HEK293 (cell line): ENCODE measurements around the gene ZNF688.

Source experiments
- CTCF ChIA-PET: fragments of 350-600 bp; formaldehyde crosslinking; extraction: SDS; loops from one replicate; lab custom pipeline; 2021; ENCODE audit warnings: antibody characterized with exemption; lab: Yijun Ruan, JAX
- POLR2A ChIA-PET: fragments of 300-600 bp; formaldehyde crosslinking; extraction: SDS; loops from one replicate; lab custom pipeline; 2020; ENCODE audit warnings: antibody characterized with exemption, inconsistent platforms; lab: Yijun Ruan, JAX
- H3K27ac ChIP-seq: fragments of 200-500 bp; sonication (Bioruptor generic); 2 replicates; pipeline ENCODE4 v1.5.1; 2014; ENCODE audit warnings: low read depth, low read length, control low read depth, inconsistent platforms; ENCODE audit errors: extremely low read depth
- H3K36me3 ChIP-seq, 2 experiments: fragments of 200-500 bp in 1 of 2; sonication (Bioruptor generic) in 1 of 2; 1 replicate in 1 of 2; 2 replicates in 1 of 2; pipeline ENCODE4 v1.5.1; 2014 to 2017; ENCODE audit warnings: inconsistent platforms in 2 of 2, low read length in 2 of 2; ENCODE audit not compliant: control insufficient read depth in 2 of 2, insufficient read depth in 1 of 2
- H3K4me1 ChIP-seq: fragments of 200-500 bp; sonication (Bioruptor generic); 2 replicates; pipeline ENCODE4 v1.5.1; 2014; ENCODE audit warnings: mild to moderate bottlenecking, low read length, inconsistent platforms; ENCODE audit not compliant: control insufficient read depth, insufficient read depth
- H3K4me3 ChIP-seq: 2 replicates; pipeline ENCODE4 v1.5.1; 2011; ENCODE audit warnings: low read depth, mild to moderate bottlenecking, control low read depth, low read length, moderate library complexity
- H3K9me3 ChIP-seq: fragments of 200-500 bp; sonication (Bioruptor generic); 2 replicates; pipeline ENCODE4 v1.5.1; 2014; ENCODE audit warnings: low read depth, low read length, inconsistent platforms; ENCODE audit not compliant: control insufficient read depth, insufficient read depth
- OSR2 ChIP-seq: fragments of 450-650 bp; formaldehyde crosslinking; IDR thresholded peaks from 2 replicates; pipeline ENCODE4 v1.5.1; 2016; ENCODE audit warnings: missing biosample characterization, missing genetic modification characterization
- SALL2 ChIP-seq: fragments of 450-650 bp; formaldehyde crosslinking; IDR thresholded peaks from 2 replicates; pipeline ENCODE4 v1.5.0; 2017; ENCODE audit warnings: missing biosample characterization, mild to moderate bottlenecking, missing genetic modification characterization, borderline replicate concordance
- SCRT1 ChIP-seq: fragments of 450-650 bp; formaldehyde crosslinking; IDR thresholded peaks from 2 replicates; pipeline ENCODE4 v1.5.1; 2016; ENCODE audit warnings: missing biosample characterization, missing genetic modification characterization, borderline replicate concordance
- SCRT2 ChIP-seq: fragments of 450-650 bp; formaldehyde crosslinking; IDR thresholded peaks from 2 replicates; pipeline ENCODE4 v1.5.1; 2016; ENCODE audit warnings: missing biosample characterization, missing genetic modification characterization
- YY1 ChIP-seq: fragments of 450-650 bp; formaldehyde crosslinking; IDR thresholded peaks from 2 replicates; pipeline ENCODE4 v1.5.1; 2018; ENCODE audit warnings: missing biosample characterization, missing genetic modification characterization
- ZIC2 ChIP-seq: fragments of 450-650 bp; formaldehyde crosslinking; IDR thresholded peaks from 2 replicates; pipeline ENCODE4 v1.5.1; 2016; ENCODE audit warnings: missing biosample characterization, missing genetic modification characterization
- ZNF223 ChIP-seq: fragments of 450-650 bp; formaldehyde crosslinking; IDR thresholded peaks from 2 replicates; pipeline ENCODE4 v1.5.1; 2016; ENCODE audit warnings: missing biosample characterization, missing genetic modification characterization
- ZNF23 ChIP-seq: fragments of 450-650 bp; formaldehyde crosslinking; IDR thresholded peaks from 2 replicates; pipeline ENCODE4 v1.5.1; 2016; ENCODE audit warnings: missing biosample characterization, missing genetic modification characterization, borderline replicate concordance
- ZNF274 ChIP-seq, 2 experiments: fragments of 200-500 bp in 1 of 2; fragments of 450-650 bp in 1 of 2; sonication (Bioruptor generic) in 1 of 2; formaldehyde crosslinking in 1 of 2; IDR thresholded peaks; 2 replicates each; pipeline versions ENCODE4 v1.5.1 to v1.6.1; 2014 to 2016; ENCODE audit warnings: borderline replicate concordance in 1 of 2, inconsistent platforms in 1 of 2, low read length in 1 of 2, missing biosample characterization in 1 of 2, missing genetic modification characterization in 1 of 2
- ZNF341 ChIP-seq: fragments of 450-650 bp; formaldehyde crosslinking; IDR thresholded peaks from 2 replicates; pipeline ENCODE4; 2016; ENCODE audit warnings: low read depth, missing biosample characterization, missing genetic modification characterization
- ZNF423 ChIP-seq: fragments of 450-650 bp; formaldehyde crosslinking; IDR thresholded peaks from 2 replicates; pipeline ENCODE4 v1.5.1; 2016; ENCODE audit warnings: missing biosample characterization, missing genetic modification characterization
- ZNF549 ChIP-seq: fragments of 450-650 bp; IDR thresholded peaks from 2 replicates; pipeline ENCODE4 v1.5.1; 2018; ENCODE audit warnings: missing biosample characterization, missing genetic modification characterization, mild to moderate bottlenecking, inconsistent platforms, moderate library complexity
- ZNF555 ChIP-seq: fragments of 450-650 bp; formaldehyde crosslinking; conservative IDR thresholded peaks from 2 replicates; pipeline ENCODE4 v1.5.1; 2017; ENCODE audit warnings: missing biosample characterization, mild to moderate bottlenecking, missing genetic modification characterization, inconsistent platforms
- ZNF626 ChIP-seq: fragments of 450-650 bp; sonication (Bioruptor Pico); formaldehyde crosslinking; IDR thresholded peaks from 2 replicates; pipeline ENCODE4 v1.5.1; 2018; ENCODE audit warnings: missing biosample characterization, missing genetic modification characterization, inconsistent platforms
- ZNF654 ChIP-seq: fragments of 450-650 bp; formaldehyde crosslinking; IDR thresholded peaks from 2 replicates; pipeline ENCODE4 v1.5.1; 2016; ENCODE audit warnings: low read depth, missing biosample characterization, missing genetic modification characterization
- ZNF658 ChIP-seq: fragments of 450-650 bp; formaldehyde crosslinking; IDR thresholded peaks from 2 replicates; pipeline ENCODE4; 2016; ENCODE audit warnings: missing biosample characterization, missing genetic modification characterization
- ZNF792 ChIP-seq: fragments of 450-650 bp; formaldehyde crosslinking; IDR thresholded peaks from 2 replicates; pipeline ENCODE4 v1.5.1; 2016; ENCODE audit warnings: missing biosample characterization, missing genetic modification characterization
- ZNF837 ChIP-seq: fragments of 450-650 bp; formaldehyde crosslinking; IDR thresholded peaks from 2 replicates; pipeline ENCODE4 v1.5.1; 2016; ENCODE audit warnings: missing biosample characterization, missing genetic modification characterization
- ZSCAN4 ChIP-seq: fragments of 450-650 bp; formaldehyde crosslinking; IDR thresholded peaks from 2 replicates; pipeline ENCODE4 v1.5.1; 2017; ENCODE audit warnings: missing biosample characterization, missing genetic modification characterization
- TF ChIP-seq, protein P1 (sequence below): fragments of 450-650 bp; formaldehyde crosslinking; IDR thresholded peaks from 2 replicates; pipeline ENCODE4 v1.5.1; 2016; ENCODE audit warnings: missing biosample characterization, missing genetic modification characterization
- TF ChIP-seq, protein P2 (sequence below): fragments of 450-650 bp; formaldehyde crosslinking; IDR thresholded peaks from 2 replicates; pipeline ENCODE4 v1.5.1; 2016; ENCODE audit warnings: missing biosample characterization, missing genetic modification characterization, borderline replicate concordance
- TF ChIP-seq, protein P3 (sequence below): fragments of 450-650 bp; formaldehyde crosslinking; IDR thresholded peaks from 2 replicates; pipeline ENCODE4; 2016; ENCODE audit warnings: missing biosample characterization, missing genetic modification characterization
- TF ChIP-seq, protein P4 (sequence below): fragments of 450-650 bp; formaldehyde crosslinking; IDR thresholded peaks from 2 replicates; pipeline ENCODE4 v1.5.1; 2016; ENCODE audit warnings: missing biosample characterization, missing genetic modification characterization

Gene ZNF688

DNA sequence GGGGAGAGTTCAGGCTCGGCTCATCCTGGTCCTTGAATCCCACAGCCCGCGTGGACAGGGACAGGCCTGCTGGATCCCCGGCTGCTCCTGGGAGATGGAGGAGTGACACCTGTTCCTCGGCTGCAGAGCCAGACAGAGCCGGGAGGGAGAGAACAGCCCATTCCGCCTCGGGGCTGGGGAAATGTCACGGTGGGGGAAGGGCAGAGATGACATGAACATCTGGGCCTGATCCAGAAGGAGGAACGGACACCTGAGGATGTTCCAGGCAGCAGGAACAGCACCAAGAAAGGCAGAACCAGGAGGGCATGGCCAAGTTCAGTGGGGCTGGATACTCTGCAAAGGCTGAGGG lies 15.4 kb downstream of the ZNF688 start:
- POLR2A ChIA-PET = interaction anchor here (3.9 kb wide), 1 partner anchor 21 kb away, joined by 69 read pairs; the partner anchor contains the start of gene ZNF747
- no peaks in the 10 kb centered on the region for H3K9me3 ChIP-seq
- H3K27ac ChIP-seq = no peak overlapping the region
- CTCF ChIA-PET = no interaction called here
- H3K4me3 ChIP-seq = no peak overlapping the region
- TF ChIP-seq ZNF341 (tag by site-specific recombination) (peak; percentile 50), SCRT1 (tag by site-specific recombination) (0 out of 2 replicates have a peak, but pooled peaks have one; percentile 16), ZNF792 (tag by site-specific recombination) (no peak), ZNF549 (tag by site-specific recombination) (no peak), SCRT2 (tag by site-specific recombination) (peak; percentile 82; the same call in 1 of the 2 replicates)
- TF ChIP-seq, protein P1, sequence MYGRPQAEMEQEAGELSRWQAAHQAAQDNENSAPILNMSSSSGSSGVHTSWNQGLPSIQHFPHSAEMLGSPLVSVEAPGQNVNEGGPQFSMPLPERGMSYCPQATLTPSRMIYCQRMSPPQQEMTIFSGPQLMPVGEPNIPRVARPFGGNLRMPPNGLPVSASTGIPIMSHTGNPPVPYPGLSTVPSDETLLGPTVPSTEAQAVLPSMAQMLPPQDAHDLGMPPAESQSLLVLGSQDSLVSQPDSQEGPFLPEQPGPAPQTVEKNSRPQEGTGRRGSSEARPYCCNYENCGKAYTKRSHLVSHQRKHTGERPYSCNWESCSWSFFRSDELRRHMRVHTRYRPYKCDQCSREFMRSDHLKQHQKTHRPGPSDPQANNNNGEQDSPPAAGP (tag by site-specific recombination) = peak; percentile 34; the same call in 1 of the 2 replicates
- H3K36me3 ChIP-seq = peaks cover 9 to 37% of the 10 kb centered on the region in 2 experiments; a peak in 2 of 3 replicates
- H3K4me1 ChIP-seq = peaks cover 2% of the 10 kb centered on the region; the same call in 1 of the 2 replicates

- no peak overlapping the region for H3K4me3 ChIP-seq
- no peaks in the 10 kb centered on the region for H3K9me3 ChIP-seq
- peaks cover 2% of the 10 kb centered on the region; the same call in 1 of the 2 replicates for H3K4me1 ChIP-seq
- POLR2A ChIA-PET = interaction anchor here (1.5 to 3.9 kb wide), 2 partner anchors 10 to 21 kb away, joined by 3 to 69 read pairs; partner anchors contain the start of gene ZNF747
- CTCF ChIA-PET = interaction anchor here (1.5 kb wide), 1 partner anchor 14 kb away, joined by 3 read pairs; no protein-coding TSS in a partner anchor
- H3K36me3 ChIP-seq = peaks cover 9 to 37% of the 10 kb centered on the region in 2 experiments; a peak in 2 of 3 replicates
- no peak overlapping the region for H3K27ac ChIP-seq
- TF ChIP-seq, protein P2, sequence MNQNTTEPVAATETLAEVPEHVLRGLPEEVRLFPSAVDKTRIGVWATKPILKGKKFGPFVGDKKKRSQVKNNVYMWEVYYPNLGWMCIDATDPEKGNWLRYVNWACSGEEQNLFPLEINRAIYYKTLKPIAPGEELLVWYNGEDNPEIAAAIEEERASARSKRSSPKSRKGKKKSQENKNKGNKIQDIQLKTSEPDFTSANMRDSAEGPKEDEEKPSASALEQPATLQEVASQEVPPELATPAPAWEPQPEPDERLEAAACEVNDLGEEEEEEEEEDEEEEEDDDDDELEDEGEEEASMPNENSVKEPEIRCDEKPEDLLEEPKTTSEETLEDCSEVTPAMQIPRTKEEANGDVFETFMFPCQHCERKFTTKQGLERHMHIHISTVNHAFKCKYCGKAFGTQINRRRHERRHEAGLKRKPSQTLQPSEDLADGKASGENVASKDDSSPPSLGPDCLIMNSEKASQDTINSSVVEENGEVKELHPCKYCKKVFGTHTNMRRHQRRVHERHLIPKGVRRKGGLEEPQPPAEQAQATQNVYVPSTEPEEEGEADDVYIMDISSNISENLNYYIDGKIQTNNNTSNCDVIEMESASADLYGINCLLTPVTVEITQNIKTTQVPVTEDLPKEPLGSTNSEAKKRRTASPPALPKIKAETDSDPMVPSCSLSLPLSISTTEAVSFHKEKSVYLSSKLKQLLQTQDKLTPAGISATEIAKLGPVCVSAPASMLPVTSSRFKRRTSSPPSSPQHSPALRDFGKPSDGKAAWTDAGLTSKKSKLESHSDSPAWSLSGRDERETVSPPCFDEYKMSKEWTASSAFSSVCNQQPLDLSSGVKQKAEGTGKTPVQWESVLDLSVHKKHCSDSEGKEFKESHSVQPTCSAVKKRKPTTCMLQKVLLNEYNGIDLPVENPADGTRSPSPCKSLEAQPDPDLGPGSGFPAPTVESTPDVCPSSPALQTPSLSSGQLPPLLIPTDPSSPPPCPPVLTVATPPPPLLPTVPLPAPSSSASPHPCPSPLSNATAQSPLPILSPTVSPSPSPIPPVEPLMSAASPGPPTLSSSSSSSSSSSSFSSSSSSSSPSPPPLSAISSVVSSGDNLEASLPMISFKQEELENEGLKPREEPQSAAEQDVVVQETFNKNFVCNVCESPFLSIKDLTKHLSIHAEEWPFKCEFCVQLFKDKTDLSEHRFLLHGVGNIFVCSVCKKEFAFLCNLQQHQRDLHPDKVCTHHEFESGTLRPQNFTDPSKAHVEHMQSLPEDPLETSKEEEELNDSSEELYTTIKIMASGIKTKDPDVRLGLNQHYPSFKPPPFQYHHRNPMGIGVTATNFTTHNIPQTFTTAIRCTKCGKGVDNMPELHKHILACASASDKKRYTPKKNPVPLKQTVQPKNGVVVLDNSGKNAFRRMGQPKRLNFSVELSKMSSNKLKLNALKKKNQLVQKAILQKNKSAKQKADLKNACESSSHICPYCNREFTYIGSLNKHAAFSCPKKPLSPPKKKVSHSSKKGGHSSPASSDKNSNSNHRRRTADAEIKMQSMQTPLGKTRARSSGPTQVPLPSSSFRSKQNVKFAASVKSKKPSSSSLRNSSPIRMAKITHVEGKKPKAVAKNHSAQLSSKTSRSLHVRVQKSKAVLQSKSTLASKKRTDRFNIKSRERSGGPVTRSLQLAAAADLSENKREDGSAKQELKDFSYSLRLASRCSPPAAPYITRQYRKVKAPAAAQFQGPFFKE (tag by site-specific recombination) = no peak
- TF ChIP-seq ZSCAN4 (tag by site-specific recombination) (no peak), ZNF274 (IDR thresholded peaks at IDR 0.05; ENCODE audit: low read length) (no peak), ZNF274 (tag by site-specific recombination; IDR thresholded peaks at IDR 0.05; ENCODE audit: borderline replicate concordance) (no peak), ZNF555 (tag by site-specific recombination) (no peak), ZNF23 (tag by site-specific recombination) (no peak), ZNF626 (no peak), ZNF223 (no peak), ZIC2 (tag by site-specific recombination) (no peak), ZNF658 (tag by site-specific recombination) (no peak), ZNF654 (tag by site-specific recombination) (no peak), SALL2 (tag by site-specific recombination) (no peak), YY1 (no peak), OSR2 (tag by site-specific recombination) (no peak), ZNF423 (no peak), ZNF837 (tag by site-specific recombination) (no peak)
- TF ChIP-seq, protein P3, sequence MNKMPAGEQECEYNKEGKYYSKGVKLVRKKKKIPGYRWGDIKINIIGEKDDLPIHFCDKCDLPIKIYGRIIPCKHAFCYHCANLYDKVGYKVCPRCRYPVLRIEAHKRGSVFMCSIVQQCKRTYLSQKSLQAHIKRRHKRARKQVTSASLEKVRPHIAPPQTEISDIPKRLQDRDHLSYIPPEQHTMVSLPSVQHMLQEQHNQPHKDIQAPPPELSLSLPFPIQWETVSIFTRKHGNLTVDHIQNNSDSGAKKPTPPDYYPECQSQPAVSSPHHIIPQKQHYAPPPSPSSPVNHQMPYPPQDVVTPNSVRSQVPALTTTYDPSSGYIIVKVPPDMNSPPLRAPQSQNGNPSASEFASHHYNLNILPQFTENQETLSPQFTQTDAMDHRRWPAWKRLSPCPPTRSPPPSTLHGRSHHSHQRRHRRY (tag by site-specific recombination) = no peak
- TF ChIP-seq, protein P4, sequence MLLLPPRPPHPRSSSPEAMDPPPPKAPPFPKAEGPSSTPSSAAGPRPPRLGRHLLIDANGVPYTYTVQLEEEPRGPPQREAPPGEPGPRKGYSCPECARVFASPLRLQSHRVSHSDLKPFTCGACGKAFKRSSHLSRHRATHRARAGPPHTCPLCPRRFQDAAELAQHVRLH (tag by site-specific recombination) = no peak
These were observed 16.0 kb downstream of the ZNF688 start for GRCh38 chr16:30555315-30556124.
